ENCODE measurements around the gene LAMTOR2.
A peak's percentile ranks its signal among the peaks of the same experiment; 100 is the strongest.

Gene LAMTOR2

DNA sequence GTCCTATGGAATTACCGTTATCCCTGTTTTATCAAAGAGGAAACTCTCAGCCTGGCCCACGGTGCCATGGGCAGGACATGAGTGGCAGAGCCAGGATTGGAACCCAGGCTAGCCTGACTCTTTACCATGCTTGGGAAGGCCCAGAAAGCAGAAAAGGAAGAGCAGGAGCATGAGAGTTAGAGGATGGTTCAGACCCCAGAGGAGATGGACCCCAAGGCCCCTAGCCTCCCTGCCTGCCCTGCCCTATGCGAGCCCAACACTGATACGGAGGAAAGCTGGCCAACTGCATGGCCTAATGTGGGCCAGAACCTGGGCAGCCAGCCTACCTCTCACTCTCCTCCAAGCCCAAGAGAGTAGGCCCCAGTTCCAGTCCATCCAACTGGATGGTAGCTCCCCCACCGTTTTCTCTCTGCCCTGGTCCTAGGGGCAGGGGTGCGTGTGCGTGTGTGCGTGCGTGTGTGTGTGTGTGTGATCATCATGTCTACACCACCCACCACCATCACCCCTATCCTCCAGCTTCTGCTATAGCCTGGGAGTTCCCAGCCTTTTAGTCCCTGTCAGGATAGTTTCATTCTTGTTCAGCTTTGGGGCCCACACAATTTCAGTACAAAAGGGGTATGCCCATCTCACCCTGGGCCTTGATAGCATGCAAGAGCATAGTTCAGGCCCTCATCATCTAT is 43.1 kb downstream of the LAMTOR2 start:
- peaks cover 30% of the 10 kb centered on the region for H3K4me1 ChIP-seq (ENCODE audit: control insufficient read depth, insufficient read depth, low read length, poor library complexity, severe bottlenecking)
- H3K36me3 ChIP-seq (ENCODE audit: control insufficient read depth, insufficient read depth, low read length): no peaks in the 10 kb centered on the region

DNA sequence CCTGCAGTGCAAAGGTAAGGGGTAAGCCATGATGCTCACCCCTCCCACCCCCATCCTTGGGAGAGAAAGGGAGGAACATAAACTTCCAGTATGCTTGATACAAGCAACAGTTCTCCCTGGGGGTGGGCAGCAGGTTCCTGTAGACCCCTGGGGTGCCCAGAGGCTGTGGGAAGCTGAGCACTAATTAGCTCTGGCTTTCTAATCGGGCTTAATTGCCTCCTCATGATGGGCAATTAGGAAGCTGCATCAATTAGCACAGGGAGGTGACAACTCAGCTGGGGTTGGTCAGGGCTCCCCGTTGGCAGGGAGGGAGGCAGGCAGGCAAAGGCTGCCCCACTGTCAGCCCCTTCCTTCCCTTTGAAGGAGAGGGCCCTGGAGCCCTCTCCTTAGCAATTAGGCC is 44.2 kb downstream of the LAMTOR2 start:
- H3K9me3 ChIP-seq (ENCODE audit: control insufficient read depth, low read length): no peaks in the 10 kb centered on the region
- DNase-seq: no peak
- H3K4me3 ChIP-seq (ENCODE audit: insufficient read depth, low read depth, low read length, poor library complexity, severe bottlenecking): no peak overlapping the region
- H3K36me3 ChIP-seq (ENCODE audit: control insufficient read depth, insufficient read depth, low read length): no peaks in the 10 kb centered on the region
- H3K4me1 ChIP-seq (ENCODE audit: control insufficient read depth, insufficient read depth, low read length, poor library complexity, severe bottlenecking): peaks cover 40% of the 10 kb centered on the region
- no peaks in the 10 kb centered on the region for H3K27me3 ChIP-seq (replicated peaks; ENCODE audit: control insufficient read depth, insufficient read depth, low read length, poor library complexity, severe bottlenecking)
- peak overlapping the region; percentile 90 for H3K27ac ChIP-seq (ENCODE audit: insufficient read depth, low read length, poor library complexity, severe bottlenecking)

More for the DNA sequence above, 43.1 kb downstream of the LAMTOR2 start:
- Histone ChIP-seq H3K27me3 (replicated peaks; ENCODE audit: control insufficient read depth, insufficient read depth, low read length, poor library complexity, severe bottlenecking) (no peaks in the 10 kb centered on the region), H3K27ac (ENCODE audit: insufficient read depth, low read length, poor library complexity, severe bottlenecking) (peak overlapping the region; percentile 90), H3K9me3 (ENCODE audit: control insufficient read depth, low read length) (no peaks in the 10 kb centered on the region), H3K4me3 (ENCODE audit: insufficient read depth, low read depth, low read length, poor library complexity, severe bottlenecking) (no peak overlapping the region)
- DNase-seq: no peak

DNA sequence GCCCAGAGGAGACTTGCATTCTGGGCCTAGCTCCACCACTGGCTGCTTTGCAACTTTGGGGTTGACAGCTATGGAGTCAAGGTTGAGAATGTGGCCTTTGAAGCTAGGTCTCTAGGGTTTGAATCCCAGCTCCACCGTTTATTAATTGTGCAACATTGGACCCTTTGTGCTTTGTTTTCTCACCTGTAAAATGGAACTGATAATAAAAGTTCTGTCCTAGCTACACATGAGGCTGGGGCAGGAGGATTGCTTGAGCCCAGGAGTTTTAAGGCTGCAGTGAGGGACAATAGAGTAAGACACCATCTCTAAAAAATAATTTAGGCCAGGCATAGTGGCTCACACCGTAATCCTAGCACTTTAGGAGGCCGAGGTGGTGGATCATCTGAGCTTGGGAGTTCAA is 44.7 kb downstream of the LAMTOR2 start:
- H3K27ac ChIP-seq (ENCODE audit: insufficient read depth, low read length, poor library complexity, severe bottlenecking): no peak overlapping the region
- no peaks in the 10 kb centered on the region for H3K27me3 ChIP-seq (replicated peaks; ENCODE audit: control insufficient read depth, insufficient read depth, low read length, poor library complexity, severe bottlenecking)
- H3K9me3 ChIP-seq (ENCODE audit: control insufficient read depth, low read length): no peaks in the 10 kb centered on the region
- H3K36me3 ChIP-seq (ENCODE audit: control insufficient read depth, insufficient read depth, low read length): no peaks in the 10 kb centered on the region
- no peak for DNase-seq
- H3K4me3 ChIP-seq (ENCODE audit: insufficient read depth, low read depth, low read length, poor library complexity, severe bottlenecking): no peak overlapping the region
- peaks cover 45% of the 10 kb centered on the region for H3K4me1 ChIP-seq (ENCODE audit: control insufficient read depth, insufficient read depth, low read length, poor library complexity, severe bottlenecking)

DNA sequence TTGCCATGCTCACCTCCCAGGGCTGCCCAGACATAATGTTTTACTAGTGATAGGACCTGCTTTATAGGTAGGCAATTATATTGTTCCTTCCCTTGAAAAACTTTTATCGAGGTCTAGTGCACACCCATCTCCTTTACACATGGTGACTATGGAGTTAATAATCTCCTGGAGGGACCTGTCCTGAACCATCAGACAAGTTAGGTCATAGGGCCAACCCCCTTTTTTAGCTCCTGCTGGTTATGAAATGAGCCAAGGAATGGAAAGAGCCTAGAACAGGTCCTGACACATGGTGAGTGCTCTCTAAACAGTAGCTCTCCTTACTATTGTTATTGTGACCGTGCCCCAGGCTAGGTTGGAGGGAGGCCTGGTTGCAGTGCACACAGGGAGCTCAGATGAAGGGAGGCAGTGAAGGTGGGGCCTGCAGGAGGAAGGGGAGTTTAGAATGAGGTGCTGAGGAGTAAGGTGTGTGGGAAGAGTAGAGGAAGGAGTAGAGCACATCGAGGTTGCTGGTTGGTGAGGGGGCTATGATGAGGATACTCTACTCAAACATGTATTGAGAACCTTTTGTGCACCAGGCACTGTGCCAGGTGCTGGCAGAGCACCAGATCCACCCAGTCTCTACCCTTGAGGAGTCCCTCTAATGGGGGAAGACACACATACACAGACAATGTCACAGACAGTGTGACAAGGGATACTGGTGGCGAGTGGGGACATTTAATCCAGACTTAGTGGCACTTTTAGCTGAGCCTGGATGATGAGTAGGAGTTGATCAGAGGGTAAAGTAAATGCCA is 45.8 kb downstream of the LAMTOR2 start:
- peak overlapping the region; percentile 31 for H3K27ac ChIP-seq (ENCODE audit: insufficient read depth, low read length, poor library complexity, severe bottlenecking)

DNA sequence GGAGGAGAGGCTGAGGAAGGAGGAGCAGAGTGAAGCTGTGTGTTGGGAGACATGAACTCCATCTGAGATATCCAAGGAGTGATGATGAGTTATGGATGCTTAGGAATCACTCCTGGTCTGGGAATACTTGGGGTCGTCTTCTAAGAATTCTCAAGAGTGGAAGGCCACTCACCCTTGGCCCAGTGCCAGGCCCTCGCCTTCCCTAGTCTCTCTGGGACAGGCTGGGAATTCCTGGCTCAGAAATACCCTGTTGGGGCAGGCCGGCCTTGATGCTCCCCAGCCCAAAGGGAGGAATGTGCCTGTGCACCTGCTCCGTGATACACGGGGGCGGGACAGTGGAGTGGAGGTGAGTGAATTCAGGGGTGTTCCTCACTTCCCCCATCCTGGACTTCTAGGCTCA is 47.3 kb downstream of the LAMTOR2 start:
- H3K4me1 ChIP-seq (ENCODE audit: control insufficient read depth, insufficient read depth, low read length, poor library complexity, severe bottlenecking): peaks cover 54% of the 10 kb centered on the region
- H3K36me3 ChIP-seq (ENCODE audit: control insufficient read depth, insufficient read depth, low read length): no peaks in the 10 kb centered on the region
- no peak for DNase-seq
- H3K9me3 ChIP-seq (ENCODE audit: control insufficient read depth, low read length): no peaks in the 10 kb centered on the region
- no peak overlapping the region for H3K4me3 ChIP-seq (ENCODE audit: insufficient read depth, low read depth, low read length, poor library complexity, severe bottlenecking)
- no peaks in the 10 kb centered on the region for H3K27me3 ChIP-seq (replicated peaks; ENCODE audit: control insufficient read depth, insufficient read depth, low read length, poor library complexity, severe bottlenecking)
- no peak overlapping the region for H3K27ac ChIP-seq (ENCODE audit: insufficient read depth, low read length, poor library complexity, severe bottlenecking)

More for the DNA sequence above, 45.8 kb downstream of the LAMTOR2 start:
- no peaks in the 10 kb centered on the region for H3K27me3 ChIP-seq (replicated peaks; ENCODE audit: control insufficient read depth, insufficient read depth, low read length, poor library complexity, severe bottlenecking)
- DNase-seq: no peak
- no peaks in the 10 kb centered on the region for H3K9me3 ChIP-seq (ENCODE audit: control insufficient read depth, low read length)
- H3K36me3 ChIP-seq (ENCODE audit: control insufficient read depth, insufficient read depth, low read length): no peaks in the 10 kb centered on the region
- peaks cover 57% of the 10 kb centered on the region for H3K4me1 ChIP-seq (ENCODE audit: control insufficient read depth, insufficient read depth, low read length, poor library complexity, severe bottlenecking)
- H3K4me3 ChIP-seq (ENCODE audit: insufficient read depth, low read depth, low read length, poor library complexity, severe bottlenecking): no peak overlapping the region

- Histone ChIP-seq H3K9me3 (ENCODE audit: control insufficient read depth, low read length) (no peaks in the 10 kb centered on the region), H3K27me3 (replicated peaks; ENCODE audit: control insufficient read depth, insufficient read depth, low read length, poor library complexity, severe bottlenecking) (no peaks in the 10 kb centered on the region), H3K4me1 (ENCODE audit: control insufficient read depth, insufficient read depth, low read length, poor library complexity, severe bottlenecking) (peaks cover 50% of the 10 kb centered on the region), H3K4me3 (ENCODE audit: insufficient read depth, low read depth, low read length, poor library complexity, severe bottlenecking) (no peak overlapping the region), H3K36me3 (ENCODE audit: control insufficient read depth, insufficient read depth, low read length) (no peaks in the 10 kb centered on the region), H3K27ac (ENCODE audit: insufficient read depth, low read length, poor library complexity, severe bottlenecking) (peak overlapping the region; percentile 91)
- no peak for DNase-seq
These were observed 48.3 kb downstream of the LAMTOR2 start for GRCh38 chr1:156102633-156103511.

- peak in 2 of 3 donors; percentile 39 to 55 for DNase-seq
- no peak overlapping the region for H3K4me3 ChIP-seq (ENCODE audit: insufficient read depth, low read depth, low read length, poor library complexity, severe bottlenecking)
These were observed 49.0 kb downstream of the LAMTOR2 start for GRCh38 chr1:156103521-156103947.

GRCh38 chr1:156104065-156104810 is 49.7 kb downstream of the LAMTOR2 start:
- H3K36me3 ChIP-seq (ENCODE audit: control insufficient read depth, insufficient read depth, low read length): no peaks in the 10 kb centered on the region
- H3K4me3 ChIP-seq (ENCODE audit: insufficient read depth, low read depth, low read length, poor library complexity, severe bottlenecking): no peak overlapping the region
- no peaks in the 10 kb centered on the region for H3K27me3 ChIP-seq (replicated peaks; ENCODE audit: control insufficient read depth, insufficient read depth, low read length, poor library complexity, severe bottlenecking)
- H3K27ac ChIP-seq (ENCODE audit: insufficient read depth, low read length, poor library complexity, severe bottlenecking): peak overlapping the region; percentile 91
- H3K9me3 ChIP-seq (ENCODE audit: control insufficient read depth, low read length): no peaks in the 10 kb centered on the region
- DNase-seq: peak; percentile 63 to 76 (median 73)
- H3K4me1 ChIP-seq (ENCODE audit: control insufficient read depth, insufficient read depth, low read length, poor library complexity, severe bottlenecking): peaks cover 46% of the 10 kb centered on the region

More at GRCh38 chr1:156103521-156103947, 49.0 kb downstream of the LAMTOR2 start:
- no peaks in the 10 kb centered on the region for H3K9me3 ChIP-seq (ENCODE audit: control insufficient read depth, low read length)
- H3K36me3 ChIP-seq (ENCODE audit: control insufficient read depth, insufficient read depth, low read length): no peaks in the 10 kb centered on the region
- H3K4me1 ChIP-seq (ENCODE audit: control insufficient read depth, insufficient read depth, low read length, poor library complexity, severe bottlenecking): peaks cover 46% of the 10 kb centered on the region
- no peaks in the 10 kb centered on the region for H3K27me3 ChIP-seq (replicated peaks; ENCODE audit: control insufficient read depth, insufficient read depth, low read length, poor library complexity, severe bottlenecking)
- peak overlapping the region; percentile 91 for H3K27ac ChIP-seq (ENCODE audit: insufficient read depth, low read length, poor library complexity, severe bottlenecking)
